Esophagus squamous epithelium (tissue), 5 donors: ENCODE data around the gene GTF3C1. TPM values are rescaled to one million over a fixed set of nuclear protein-coding genes. Genes with fewer than 3 reads are reported as not detected.

Source experiments
- DNase-seq: peaks from one replicate; lab custom pipeline; 2025; lab: John Stamatoyannopoulos, UW
- H3K27ac ChIP-seq, 4 donors: fragments of 200-600 bp; sonication (generic); one replicate each; pipeline ENCODE4 v1.5.1; 2016 to 2019; ENCODE audit warnings: mild to moderate bottlenecking in 1 of 4
- H3K27me3 ChIP-seq, 4 donors: fragments of 200-600 bp; sonication (generic); 1 replicate in 3 of 4; 2 replicates in 1 of 4; pipeline versions ENCODE4 v1.5.1 to v1.6.0; 2017 to 2021; ENCODE audit warnings: antibody characterized with exemption in 1 of 4
- H3K36me3 ChIP-seq, 3 donors: fragments of 200-600 bp; sonication (generic); one replicate each; pipeline ENCODE4 v1.5.1; 2016 to 2019
- H3K4me1 ChIP-seq, 3 donors: fragments of 200-600 bp; sonication (generic); one replicate each; pipeline ENCODE4 v1.5.1; 2017 to 2019
- H3K4me3 ChIP-seq, 4 donors: fragments of 200-600 bp; sonication (generic); 1 replicate in 3 of 4; 2 replicates in 1 of 4; pipeline ENCODE4 v1.5.1; 2016 to 2019; ENCODE audit warnings: mild to moderate bottlenecking in 2 of 4, moderate library complexity in 1 of 4
- H3K9me3 ChIP-seq, 3 donors: fragments of 200-600 bp; sonication (generic); one replicate each; pipeline ENCODE4 v1.5.1; 2016 to 2019
- POLR2A ChIP-seq, 4 donors: fragments of 450-650 bp; IDR thresholded peaks; one replicate each; pipeline ENCODE4 v1.6.1; 2017; ENCODE audit warnings: antibody characterized with exemption in 4 of 4, mild to moderate bottlenecking in 4 of 4, moderate library complexity in 3 of 4
- WGBS, 2 donors: methylation state at CpG; one replicate each; pipeline ENCODE4 v1.1.5; 2018; 5-methylcytosine and 5-hydroxymethylcytosine counted together
- intact Hi-C: fragments of 100-400 bp; cut with DNase I; formaldehyde crosslinking; loops from one replicate; pipeline ENCODE4 v1.15.0; 2022
- total RNA-seq, 4 donors: library from RNA; depleted of rRNA; stranded (reverse); fragments of >200 nt; gene quantifications; one replicate each; pipeline ENCODE4 v1.1.0, GENCODE V29; 2016
- TF ChIP-seq, protein P1 (sequence below), 6 experiments: fragments of 450-650 bp in 4 of 6; fragments of 200-600 bp in 2 of 6; sonication (generic) in 2 of 6; IDR thresholded peaks; one replicate each; pipeline ENCODE4 v1.5.1; 2016 to 2019; ENCODE audit warnings: antibody characterized with exemption in 6 of 6, mild to moderate bottlenecking in 4 of 6, moderate library complexity in 4 of 6
- donor health status: DM: yes; HTN: yes; CAD: no.

GTF3C1 gene
- total RNA-seq, 4 donors from 2014 or later: 76.5 to 171 (median 84.9) TPM

DNA sequence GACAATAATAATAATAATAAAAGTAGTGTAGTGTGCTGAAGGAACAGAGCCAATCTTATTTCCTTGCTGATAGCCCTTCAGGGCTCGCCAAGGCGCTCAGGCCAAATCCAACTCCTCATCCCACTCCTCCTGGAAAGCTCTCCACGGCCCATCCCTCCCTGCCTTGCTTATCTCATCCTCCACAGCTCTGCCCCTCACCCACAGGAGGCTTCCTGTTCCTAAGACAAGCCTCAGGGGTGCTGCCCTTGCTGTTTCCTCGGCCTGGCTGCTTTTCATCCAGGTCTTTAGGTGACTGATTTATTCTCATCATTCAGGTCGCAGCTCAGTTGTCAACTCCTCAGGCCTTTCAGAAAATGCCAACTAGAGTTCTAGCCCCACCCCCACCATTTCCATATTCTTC, 11.2 kb downstream of the GTF3C1 start:
- H3K27ac ChIP-seq: no peak overlapping the region

DNA sequence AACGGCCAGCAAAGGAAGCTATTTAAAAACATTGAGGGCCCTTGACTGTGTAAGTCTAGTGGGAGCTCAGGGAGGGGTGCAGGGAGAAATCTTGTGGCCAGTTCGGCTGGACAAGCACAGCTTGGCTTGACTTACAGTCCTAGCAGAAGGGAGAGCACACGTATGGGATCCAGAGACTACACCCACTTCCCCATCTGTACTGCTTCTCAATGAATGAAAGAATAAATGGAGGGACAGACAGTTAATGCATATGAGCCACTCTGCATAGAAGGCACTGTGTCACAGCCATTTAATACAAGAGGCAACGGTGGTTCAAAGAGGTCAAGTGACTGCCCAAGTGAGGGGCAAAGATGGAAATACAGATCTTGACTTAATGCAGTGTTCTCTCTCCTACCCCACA, 15.5 kb downstream of the GTF3C1 start:
- peaks cover 44 to 100% (median 48%) of the 10 kb centered on the region in 3 donors for H3K36me3 ChIP-seq
- intact Hi-C loops: no loop called here
- no peaks in the 10 kb centered on the region for H3K9me3 ChIP-seq
- H3K4me3 ChIP-seq: no peak overlapping the region
- no peaks in the 10 kb centered on the region for H3K27me3 ChIP-seq
- WGBS, 2 donors: 92 to 93% methylated on average over 3 to 4 of the region's 4 CpGs
- no peak for DNase-seq
- no peaks in the 10 kb centered on the region for H3K4me1 ChIP-seq
- H3K27ac ChIP-seq: no peak overlapping the region
- no peak for TF ChIP-seq POLR2A (IDR thresholded peaks at IDR 0.05)
- TF ChIP-seq, protein P1, sequence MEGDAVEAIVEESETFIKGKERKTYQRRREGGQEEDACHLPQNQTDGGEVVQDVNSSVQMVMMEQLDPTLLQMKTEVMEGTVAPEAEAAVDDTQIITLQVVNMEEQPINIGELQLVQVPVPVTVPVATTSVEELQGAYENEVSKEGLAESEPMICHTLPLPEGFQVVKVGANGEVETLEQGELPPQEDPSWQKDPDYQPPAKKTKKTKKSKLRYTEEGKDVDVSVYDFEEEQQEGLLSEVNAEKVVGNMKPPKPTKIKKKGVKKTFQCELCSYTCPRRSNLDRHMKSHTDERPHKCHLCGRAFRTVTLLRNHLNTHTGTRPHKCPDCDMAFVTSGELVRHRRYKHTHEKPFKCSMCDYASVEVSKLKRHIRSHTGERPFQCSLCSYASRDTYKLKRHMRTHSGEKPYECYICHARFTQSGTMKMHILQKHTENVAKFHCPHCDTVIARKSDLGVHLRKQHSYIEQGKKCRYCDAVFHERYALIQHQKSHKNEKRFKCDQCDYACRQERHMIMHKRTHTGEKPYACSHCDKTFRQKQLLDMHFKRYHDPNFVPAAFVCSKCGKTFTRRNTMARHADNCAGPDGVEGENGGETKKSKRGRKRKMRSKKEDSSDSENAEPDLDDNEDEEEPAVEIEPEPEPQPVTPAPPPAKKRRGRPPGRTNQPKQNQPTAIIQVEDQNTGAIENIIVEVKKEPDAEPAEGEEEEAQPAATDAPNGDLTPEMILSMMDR (IDR thresholded peaks at IDR 0.05): no peak

More for the DNA sequence above, 11.2 kb downstream of the GTF3C1 start:
- WGBS, 2 donors: 71 to 74% methylated on average over 5 of the region's 5 CpGs
- H3K36me3 ChIP-seq: peaks cover 40 to 100% (median 55%) of the 10 kb centered on the region in 3 donors
- TF ChIP-seq POLR2A (IDR thresholded peaks at IDR 0.05): no peak
- TF ChIP-seq, protein P1 (IDR thresholded peaks at IDR 0.05): no peak
- H3K4me3 ChIP-seq: no peak overlapping the region
- no peaks in the 10 kb centered on the region for H3K4me1 ChIP-seq
- H3K27me3 ChIP-seq: no peaks in the 10 kb centered on the region
- H3K9me3 ChIP-seq: no peaks in the 10 kb centered on the region
- intact Hi-C loops: no loop called here
- no peak for DNase-seq

DNA sequence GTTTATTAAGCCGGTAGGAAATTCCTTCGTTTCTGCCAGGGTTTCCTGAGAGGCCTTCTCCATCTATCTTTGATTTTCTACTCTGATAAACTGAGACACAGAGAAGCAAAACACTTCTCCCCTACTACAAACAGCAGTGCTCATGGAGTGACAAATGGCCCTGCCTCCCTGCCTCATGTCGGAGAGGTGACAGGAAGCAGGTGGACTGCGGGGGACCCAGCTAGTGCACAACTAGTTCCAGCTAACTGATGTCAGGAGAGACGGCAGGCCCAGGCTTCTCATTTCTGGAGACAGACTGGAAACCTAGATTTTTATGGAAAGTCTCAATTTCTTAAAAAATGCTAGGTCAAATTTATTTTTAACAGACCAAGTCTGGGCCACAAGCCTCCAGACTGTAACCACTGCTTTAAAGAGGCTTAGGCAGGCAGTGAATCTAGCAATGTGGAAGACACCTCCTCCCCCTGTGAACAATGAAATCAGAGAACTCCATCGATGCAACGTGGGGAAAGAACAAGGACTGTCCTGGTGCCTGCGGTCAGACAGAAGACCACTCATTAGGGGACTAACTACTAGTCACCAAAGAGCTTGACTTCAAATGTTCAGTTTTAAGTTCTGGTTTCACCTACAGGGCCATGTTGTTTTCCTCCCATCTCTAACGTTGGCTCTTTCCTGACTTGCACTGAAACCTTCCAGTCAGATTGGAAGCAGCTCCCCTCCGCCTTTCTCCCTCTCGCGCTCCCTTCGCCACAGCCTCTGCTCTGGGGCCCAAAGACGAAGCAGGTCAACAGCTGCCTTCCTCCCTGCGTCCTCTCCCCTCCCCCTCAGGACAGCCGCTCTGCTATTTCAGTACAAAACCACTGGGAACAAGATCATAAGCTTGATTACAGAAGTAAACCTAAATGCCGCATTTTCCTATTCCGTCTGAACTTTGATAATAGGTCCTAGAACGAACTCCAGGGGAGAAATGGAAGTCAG, 17.6 kb downstream of the GTF3C1 start:
- DNase-seq: no peak
- Histone ChIP-seq H3K27me3 (no peaks in the 10 kb centered on the region), H3K4me3 (no peak overlapping the region), H3K27ac (no peak overlapping the region), H3K4me1 (no peaks in the 10 kb centered on the region), H3K9me3 (no peaks in the 10 kb centered on the region), H3K36me3 (peaks cover 40 to 100% (median 55%) of the 10 kb centered on the region in 3 donors)
- TF ChIP-seq POLR2A (IDR thresholded peaks at IDR 0.05): no peak
- TF ChIP-seq, protein P1 (IDR thresholded peaks at IDR 0.05): no peak
- intact Hi-C loops: no loop called here
- 61 to 79% methylated on average over 19 of the region's 19 CpGs for WGBS, 2 donors

DNA sequence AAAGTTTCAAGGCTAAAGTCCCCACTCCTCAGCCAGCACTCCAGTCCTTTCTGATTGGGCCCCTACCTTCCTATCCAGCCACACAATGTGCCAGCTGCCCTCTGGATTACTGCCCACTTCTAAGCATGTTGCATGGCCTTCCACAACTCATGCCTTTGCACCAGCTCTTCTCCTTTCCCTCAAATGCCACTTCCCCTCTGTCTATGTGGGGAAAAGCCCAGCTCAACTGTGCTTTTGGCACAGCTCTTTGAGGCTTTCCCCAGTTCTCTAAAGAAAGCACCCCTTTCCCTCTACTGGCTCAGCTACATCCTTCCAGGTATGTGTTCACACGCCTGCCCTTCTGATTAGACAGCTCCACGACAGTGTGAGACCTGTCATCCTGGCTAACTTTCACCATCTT, 18.5 kb downstream of the GTF3C1 start:
- no peak for TF ChIP-seq POLR2A (IDR thresholded peaks at IDR 0.05)
- TF ChIP-seq, protein P1 (IDR thresholded peaks at IDR 0.05): no peak
- 71 to 82% methylated on average over 2 of the region's 2 CpGs for WGBS, 2 donors
- Histone ChIP-seq H3K4me3 (no peak overlapping the region), H3K27me3 (no peaks in the 10 kb centered on the region), H3K27ac (no peak overlapping the region), H3K36me3 (peaks cover 43 to 100% (median 54%) of the 10 kb centered on the region in 3 donors), H3K9me3 (no peaks in the 10 kb centered on the region), H3K4me1 (no peaks in the 10 kb centered on the region)
- no peak for DNase-seq
- intact Hi-C loops: no loop called here

DNA sequence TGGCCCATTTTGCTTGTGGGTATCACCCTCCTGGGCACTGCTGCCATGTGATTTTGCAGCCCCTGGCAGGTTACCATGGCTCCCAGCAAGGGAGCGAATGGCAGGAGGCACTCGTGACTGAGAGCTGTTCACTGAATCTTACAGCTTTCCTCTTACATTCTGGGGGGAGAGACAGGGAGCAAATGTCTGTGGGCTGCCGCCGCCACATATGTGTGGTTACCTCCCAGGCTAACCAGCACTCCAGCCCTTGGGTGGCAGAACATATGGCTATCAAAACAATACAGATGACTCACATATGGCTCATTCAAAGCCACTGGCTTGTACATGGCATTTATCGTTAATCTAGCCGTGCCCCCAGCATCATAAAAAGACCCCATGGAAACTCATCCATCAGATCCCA, 19.8 kb downstream of the GTF3C1 start:
- H3K4me1 ChIP-seq: no peaks in the 10 kb centered on the region
- WGBS, 2 donors: 65 to 92% methylated on average over 2 to 6 of the region's 6 CpGs
- intact Hi-C loops: no loop called here
- H3K4me3 ChIP-seq: no peak overlapping the region
- H3K36me3 ChIP-seq: peaks cover 47 to 100% (median 59%) of the 10 kb centered on the region in 3 donors
- no peaks in the 10 kb centered on the region for H3K9me3 ChIP-seq
- H3K27me3 ChIP-seq: no peaks in the 10 kb centered on the region
- TF ChIP-seq, protein P1 (IDR thresholded peaks at IDR 0.05): no peak
- no peak for DNase-seq
- H3K27ac ChIP-seq: no peak overlapping the region
